ENCODE data around the gene PXYLP1. TPM values are rescaled to one million over a fixed set of nuclear protein-coding genes. Genes with fewer than 3 reads are reported as not detected.

The PXYLP1 gene
- total and polyA plus RNA-seq, 9 of the 15 experiments (the other 6 are each of a cell fraction or from before 2014, with no cell fraction given): 0.80 to 2.9 (median 1.3) TPM

DNA sequence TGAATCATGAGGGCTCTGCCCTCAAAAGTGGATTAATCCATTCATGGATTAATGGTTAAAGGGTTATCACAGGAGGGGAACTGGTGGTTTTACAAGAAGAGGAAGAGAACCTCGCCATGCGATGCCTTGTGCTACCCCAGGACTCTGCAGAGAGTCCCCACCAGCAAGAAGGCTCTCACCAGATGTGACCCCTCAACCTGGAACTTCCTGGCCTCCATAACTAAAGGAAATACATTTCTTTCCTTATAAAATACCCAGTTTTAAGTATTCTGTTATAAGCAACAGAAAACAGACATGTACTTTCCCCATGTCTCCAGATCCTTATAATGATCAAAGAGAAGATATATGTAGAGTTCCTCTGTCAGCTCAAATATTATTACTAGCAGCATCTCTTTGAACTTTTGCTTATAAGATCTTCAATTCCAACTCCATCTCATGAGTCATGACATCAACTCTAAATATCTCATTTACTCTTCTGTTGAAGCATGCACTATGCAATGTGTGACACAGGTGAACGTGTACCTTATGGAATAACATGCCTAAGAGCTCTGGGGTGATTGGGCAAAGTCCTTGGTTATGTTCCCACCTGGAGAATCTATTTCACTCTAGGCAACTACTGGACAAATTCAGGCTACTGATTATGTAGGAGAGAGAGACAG lies 99.2 kb downstream of the PXYLP1 start:
- CTCF ChIA-PET (ENCODE audit: low intra/inter-chr PET ratio): no interaction called here
- POLR2A ChIA-PET: interaction anchor here (0.7 to 1.8 kb wide), 6 partner anchors 9 to 173 kb away, joined by 3 to 8 read pairs (median 3); partner anchors contain the start of gene PXYLP1
- H3K27ac ChIP-seq (ENCODE audit: extremely low read depth, low read depth, low read length): peak overlapping the region; percentile 75

More for the DNA sequence above, 99.2 kb downstream of the PXYLP1 start:
- Histone ChIP-seq H3K4me1 (replicated peaks in 1 of 2; ENCODE audit: control insufficient read depth in 2 of 2, insufficient read depth in 2 of 2, low read length in 2 of 2) (peaks cover 13 to 47% of the 10 kb centered on the region in 2 experiments), H3K4me2 (ENCODE audit: insufficient read depth, low read length) (peak overlapping the region; percentile 39; the same call in 1 of the 2 replicates), H3K27me3 (ENCODE audit: control insufficient read depth in 2 of 2, insufficient read depth in 2 of 2, low read length in 2 of 2) (no peaks in the 10 kb centered on the region), H3K4me3 (no peak overlapping the region), H3K9me3 (replicated peaks; ENCODE audit: control insufficient read depth, insufficient read depth, low read depth, low read length) (no peaks in the 10 kb centered on the region), H3K9me1 (ENCODE audit: control insufficient read depth, insufficient read depth, low read length) (no peaks in the 10 kb centered on the region), H3K9ac (ENCODE audit: insufficient read depth in 1 of 2, low read depth in 2 of 2, low read length in 2 of 2) (peak overlapping the region in 1 of 2 experiments; percentile 44; a peak in 2 of 4 replicates), H3K36me3 (ENCODE audit: control insufficient read depth, insufficient read depth, low read length) (no peaks in the 10 kb centered on the region), H4K20me1 (replicated peaks; ENCODE audit: control insufficient read depth, insufficient read depth, low read length) (no peaks in the 10 kb centered on the region), H3K79me2 (ENCODE audit: control insufficient read depth, insufficient read depth, low read length) (no peaks in the 10 kb centered on the region), H2AFZ (ENCODE audit: low read depth, low read length) (peak overlapping the region; percentile 93)
- TF ChIP-seq, protein P1, sequence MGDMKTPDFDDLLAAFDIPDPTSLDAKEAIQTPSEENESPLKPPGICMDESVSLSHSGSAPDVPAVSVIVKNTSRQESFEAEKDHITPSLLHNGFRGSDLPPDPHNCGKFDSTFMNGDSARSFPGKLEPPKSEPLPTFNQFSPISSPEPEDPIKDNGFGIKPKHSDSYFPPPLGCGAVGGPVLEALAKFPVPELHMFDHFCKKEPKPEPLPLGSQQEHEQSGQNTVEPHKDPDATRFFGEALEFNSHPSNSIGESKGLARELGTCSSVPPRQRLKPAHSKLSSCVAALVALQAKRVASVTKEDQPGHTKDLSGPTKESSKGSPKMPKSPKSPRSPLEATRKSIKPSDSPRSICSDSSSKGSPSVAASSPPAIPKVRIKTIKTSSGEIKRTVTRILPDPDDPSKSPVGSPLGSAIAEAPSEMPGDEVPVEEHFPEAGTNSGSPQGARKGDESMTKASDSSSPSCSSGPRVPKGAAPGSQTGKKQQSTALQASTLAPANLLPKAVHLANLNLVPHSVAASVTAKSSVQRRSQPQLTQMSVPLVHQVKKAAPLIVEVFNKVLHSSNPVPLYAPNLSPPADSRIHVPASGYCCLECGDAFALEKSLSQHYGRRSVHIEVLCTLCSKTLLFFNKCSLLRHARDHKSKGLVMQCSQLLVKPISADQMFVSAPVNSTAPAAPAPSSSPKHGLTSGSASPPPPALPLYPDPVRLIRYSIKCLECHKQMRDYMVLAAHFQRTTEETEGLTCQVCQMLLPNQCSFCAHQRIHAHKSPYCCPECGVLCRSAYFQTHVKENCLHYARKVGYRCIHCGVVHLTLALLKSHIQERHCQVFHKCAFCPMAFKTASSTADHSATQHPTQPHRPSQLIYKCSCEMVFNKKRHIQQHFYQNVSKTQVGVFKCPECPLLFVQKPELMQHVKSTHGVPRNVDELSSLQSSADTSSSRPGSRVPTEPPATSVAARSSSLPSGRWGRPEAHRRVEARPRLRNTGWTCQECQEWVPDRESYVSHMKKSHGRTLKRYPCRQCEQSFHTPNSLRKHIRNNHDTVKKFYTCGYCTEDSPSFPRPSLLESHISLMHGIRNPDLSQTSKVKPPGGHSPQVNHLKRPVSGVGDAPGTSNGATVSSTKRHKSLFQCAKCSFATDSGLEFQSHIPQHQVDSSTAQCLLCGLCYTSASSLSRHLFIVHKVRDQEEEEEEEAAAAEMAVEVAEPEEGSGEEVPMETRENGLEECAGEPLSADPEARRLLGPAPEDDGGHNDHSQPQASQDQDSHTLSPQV (IDR thresholded peaks at IDR 0.05): 0 out of 2 replicates have a peak, but pooled peaks have one; percentile 22
- TF ChIP-seq, protein P2, sequence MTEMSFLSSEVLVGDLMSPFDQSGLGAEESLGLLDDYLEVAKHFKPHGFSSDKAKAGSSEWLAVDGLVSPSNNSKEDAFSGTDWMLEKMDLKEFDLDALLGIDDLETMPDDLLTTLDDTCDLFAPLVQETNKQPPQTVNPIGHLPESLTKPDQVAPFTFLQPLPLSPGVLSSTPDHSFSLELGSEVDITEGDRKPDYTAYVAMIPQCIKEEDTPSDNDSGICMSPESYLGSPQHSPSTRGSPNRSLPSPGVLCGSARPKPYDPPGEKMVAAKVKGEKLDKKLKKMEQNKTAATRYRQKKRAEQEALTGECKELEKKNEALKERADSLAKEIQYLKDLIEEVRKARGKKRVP (CRISPR knock-in tag; IDR thresholded peaks at IDR 0.05): no peak
- intact Hi-C loops (cut with micrococcal nuclease) (no loop called here), in situ Hi-C loops (cut with MboI) (no loop called here)
- 58% methylated on average over 1 of the region's 3 CpGs for WGBS (ENCODE audit: insufficient coverage, low coverage, missing lambda C conversion rate)
- FAIRE-seq: no peak
- DNase-seq (ENCODE audit: extremely low read depth in 1 of 4, low spot score in 3 of 4): no peak
- no peak for ATAC-seq
- no TSS peak for BruUV-seq (replicated peaks)

Measured in K562 (cell line).